ENCODE measurements around the gene RGS6. TPM values are rescaled to one million over a fixed set of nuclear protein-coding genes. Genes with fewer than 3 reads are reported as not detected.

RGS6 gene
- total and polyA plus RNA-seq, 2 donors (not counting 1 experiment from before 2014, with no cell fraction given) = not detected

DNA sequence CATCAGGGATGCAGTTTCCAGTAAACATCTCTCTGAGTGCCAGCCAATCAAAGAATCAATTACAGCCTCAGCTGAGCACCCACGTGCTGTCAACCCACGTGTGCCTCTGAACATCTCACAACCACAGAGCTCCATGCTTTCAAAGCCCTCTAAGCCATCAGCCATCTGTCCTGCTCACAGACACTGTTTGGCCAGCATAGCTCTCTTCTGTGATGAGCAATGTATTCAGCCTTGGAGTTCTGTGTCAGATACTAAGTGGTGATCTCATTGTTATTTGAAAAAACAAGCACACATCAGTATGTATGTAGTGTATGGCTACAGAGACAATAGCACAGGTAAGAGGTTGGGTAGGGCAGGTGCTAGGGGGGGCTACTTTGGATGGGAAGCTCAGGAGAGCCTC is 94.3 kb downstream of the RGS6 start:
- H4K20me1 ChIP-seq (ENCODE audit: control insufficient read depth, extremely low read depth, insufficient read depth, low read length) = no peaks in the 10 kb centered on the region
- H3K4me1 ChIP-seq (ENCODE audit: control insufficient read depth, extremely low read depth, insufficient read depth, low read length) = no peaks in the 10 kb centered on the region
- no peak overlapping the region for H3K27ac ChIP-seq (ENCODE audit: insufficient read depth, low read length)
- TF ChIP-seq EZH2 (IDR thresholded peaks at IDR 0.05; ENCODE audit: low read length, missing control alignments) = no peak
- TF ChIP-seq, protein P1, sequence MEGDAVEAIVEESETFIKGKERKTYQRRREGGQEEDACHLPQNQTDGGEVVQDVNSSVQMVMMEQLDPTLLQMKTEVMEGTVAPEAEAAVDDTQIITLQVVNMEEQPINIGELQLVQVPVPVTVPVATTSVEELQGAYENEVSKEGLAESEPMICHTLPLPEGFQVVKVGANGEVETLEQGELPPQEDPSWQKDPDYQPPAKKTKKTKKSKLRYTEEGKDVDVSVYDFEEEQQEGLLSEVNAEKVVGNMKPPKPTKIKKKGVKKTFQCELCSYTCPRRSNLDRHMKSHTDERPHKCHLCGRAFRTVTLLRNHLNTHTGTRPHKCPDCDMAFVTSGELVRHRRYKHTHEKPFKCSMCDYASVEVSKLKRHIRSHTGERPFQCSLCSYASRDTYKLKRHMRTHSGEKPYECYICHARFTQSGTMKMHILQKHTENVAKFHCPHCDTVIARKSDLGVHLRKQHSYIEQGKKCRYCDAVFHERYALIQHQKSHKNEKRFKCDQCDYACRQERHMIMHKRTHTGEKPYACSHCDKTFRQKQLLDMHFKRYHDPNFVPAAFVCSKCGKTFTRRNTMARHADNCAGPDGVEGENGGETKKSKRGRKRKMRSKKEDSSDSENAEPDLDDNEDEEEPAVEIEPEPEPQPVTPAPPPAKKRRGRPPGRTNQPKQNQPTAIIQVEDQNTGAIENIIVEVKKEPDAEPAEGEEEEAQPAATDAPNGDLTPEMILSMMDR (conservative IDR thresholded peaks at IDR 0.05 in 1 of 2, IDR thresholded peaks at IDR 0.05 in 1 of 2; ENCODE audit: low read depth in 1 of 2, low read length in 2 of 2) = no peak
- no peaks in the 10 kb centered on the region for H3K9me3 ChIP-seq (ENCODE audit: control insufficient read depth, insufficient read depth, low read depth, low read length)
- no peak overlapping the region for H3K4me2 ChIP-seq (ENCODE audit: extremely low read depth, insufficient read depth, low read length)
- no peak overlapping the region for H2AFZ ChIP-seq (ENCODE audit: low read length)
- no peaks in the 10 kb centered on the region for H3K27me3 ChIP-seq (ENCODE audit: control insufficient read depth, insufficient read depth, low read length)
- H3K79me2 ChIP-seq (ENCODE audit: control insufficient read depth, insufficient read depth, low read length) = no peaks in the 10 kb centered on the region
- no peaks in the 10 kb centered on the region for H3K36me3 ChIP-seq (ENCODE audit: control insufficient read depth, insufficient read depth, low read length)
- DNase-seq (ENCODE audit: low read depth in 2 of 2) = no peak
- H3K4me3 ChIP-seq (replicated peaks in 1 of 4; ENCODE audit: control extremely low read depth in 1 of 4, insufficient read depth in 1 of 4, low read depth in 3 of 4, low read length in 4 of 4) = no peak overlapping the region
- no peak overlapping the region for H3K9ac ChIP-seq (ENCODE audit: insufficient read depth, low read length)

DNA sequence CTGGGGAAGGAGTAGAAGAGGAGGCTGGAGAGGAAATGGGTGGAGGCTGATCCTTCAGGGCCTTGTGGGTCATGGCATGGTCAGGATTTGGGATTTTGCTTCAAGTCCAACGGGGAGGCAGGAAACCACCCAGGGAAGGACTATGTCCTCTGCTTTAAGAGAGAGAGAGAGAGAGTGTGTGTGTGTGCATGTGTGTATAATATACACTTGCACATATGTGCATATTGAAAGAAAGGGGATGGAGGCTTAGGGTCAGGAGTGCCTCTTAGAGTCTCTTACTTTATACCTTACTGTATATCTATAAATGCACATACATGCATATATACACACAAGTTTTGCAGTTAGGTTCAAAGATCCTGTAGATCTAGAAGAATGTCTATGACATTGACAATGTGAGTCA is 94.8 kb downstream of the RGS6 start:
- no peak overlapping the region for H2AFZ ChIP-seq (ENCODE audit: low read length)
- H3K4me2 ChIP-seq (ENCODE audit: extremely low read depth, insufficient read depth, low read length) = no peak overlapping the region
- no peaks in the 10 kb centered on the region for H3K9me3 ChIP-seq (ENCODE audit: control insufficient read depth, insufficient read depth, low read depth, low read length)
- no peaks in the 10 kb centered on the region for H3K4me1 ChIP-seq (ENCODE audit: control insufficient read depth, extremely low read depth, insufficient read depth, low read length)
- no peaks in the 10 kb centered on the region for H3K27me3 ChIP-seq (ENCODE audit: control insufficient read depth, insufficient read depth, low read length)
- no peaks in the 10 kb centered on the region for H4K20me1 ChIP-seq (ENCODE audit: control insufficient read depth, extremely low read depth, insufficient read depth, low read length)
- TF ChIP-seq, protein P1 (conservative IDR thresholded peaks at IDR 0.05 in 1 of 2, IDR thresholded peaks at IDR 0.05 in 1 of 2; ENCODE audit: low read depth in 1 of 2, low read length in 2 of 2) = no peak
- TF ChIP-seq EZH2 (IDR thresholded peaks at IDR 0.05; ENCODE audit: low read length, missing control alignments) = no peak
- no peaks in the 10 kb centered on the region for H3K79me2 ChIP-seq (ENCODE audit: control insufficient read depth, insufficient read depth, low read length)
- no peak overlapping the region for H3K4me3 ChIP-seq (replicated peaks in 1 of 4; ENCODE audit: control extremely low read depth in 1 of 4, insufficient read depth in 1 of 4, low read depth in 3 of 4, low read length in 4 of 4)
- no peaks in the 10 kb centered on the region for H3K36me3 ChIP-seq (ENCODE audit: control insufficient read depth, insufficient read depth, low read length)
- H3K27ac ChIP-seq (ENCODE audit: insufficient read depth, low read length) = no peak overlapping the region
- H3K9ac ChIP-seq (ENCODE audit: insufficient read depth, low read length) = no peak overlapping the region
- no peak for DNase-seq (ENCODE audit: low read depth in 2 of 2)

DNA sequence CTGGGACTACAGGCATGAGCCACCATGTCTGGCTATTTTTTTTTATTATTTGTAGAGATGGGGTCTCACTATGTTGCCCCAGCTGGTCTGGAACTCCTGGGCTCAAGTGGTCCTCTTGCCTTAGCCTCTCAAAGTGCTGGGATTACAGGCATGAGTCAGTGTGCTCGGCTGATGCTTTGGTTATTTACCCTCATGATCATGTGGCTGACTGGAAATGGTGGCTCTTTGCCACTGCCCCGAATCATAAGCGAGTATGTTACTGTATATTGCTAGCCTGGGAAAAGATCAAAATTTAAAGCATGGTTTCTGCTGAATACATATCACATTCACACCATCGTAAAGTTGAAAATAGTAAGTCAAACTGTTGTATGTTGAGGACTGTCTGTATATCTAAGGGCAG is 101.1 kb downstream of the RGS6 start:
- H3K4me3 ChIP-seq (replicated peaks in 1 of 4; ENCODE audit: control extremely low read depth in 1 of 4, insufficient read depth in 1 of 4, low read depth in 3 of 4, low read length in 4 of 4) = no peak overlapping the region
- H3K4me1 ChIP-seq (ENCODE audit: control insufficient read depth, extremely low read depth, insufficient read depth, low read length) = no peaks in the 10 kb centered on the region
- H2AFZ ChIP-seq (ENCODE audit: low read length) = no peak overlapping the region
- DNase-seq (ENCODE audit: low read depth in 2 of 2) = no peak
- H4K20me1 ChIP-seq (ENCODE audit: control insufficient read depth, extremely low read depth, insufficient read depth, low read length) = no peaks in the 10 kb centered on the region
- H3K9ac ChIP-seq (ENCODE audit: insufficient read depth, low read length) = no peak overlapping the region
- no peak overlapping the region for H3K4me2 ChIP-seq (ENCODE audit: extremely low read depth, insufficient read depth, low read length)
- no peaks in the 10 kb centered on the region for H3K36me3 ChIP-seq (ENCODE audit: control insufficient read depth, insufficient read depth, low read length)
- no peaks in the 10 kb centered on the region for H3K9me3 ChIP-seq (ENCODE audit: control insufficient read depth, insufficient read depth, low read depth, low read length)
- no peaks in the 10 kb centered on the region for H3K79me2 ChIP-seq (ENCODE audit: control insufficient read depth, insufficient read depth, low read length)
- TF ChIP-seq, protein P1 (conservative IDR thresholded peaks at IDR 0.05 in 1 of 2, IDR thresholded peaks at IDR 0.05 in 1 of 2; ENCODE audit: low read depth in 1 of 2, low read length in 2 of 2) = no peak
- TF ChIP-seq EZH2 (IDR thresholded peaks at IDR 0.05; ENCODE audit: low read length, missing control alignments) = no peak
- no peaks in the 10 kb centered on the region for H3K27me3 ChIP-seq (ENCODE audit: control insufficient read depth, insufficient read depth, low read length)
- H3K27ac ChIP-seq (ENCODE audit: insufficient read depth, low read length) = no peak overlapping the region

All from fibroblast of lung (primary cell).